Fibroblast of lung (primary cell): ENCODE data around the gene CACNB2. TPM values are rescaled to one million over a fixed set of nuclear protein-coding genes. Genes with fewer than 3 reads are reported as not detected.

Source experiments
- DNase-seq, 2 donors: peaks; one replicate each; pipeline versions ENCODE4 v3.0.0 to v3.0.0-alpha.2; 2010; ENCODE audit warnings: low read depth in 2 of 2
- H2AFZ ChIP-seq: 2 replicates; pipeline ENCODE4 v1.5.1; 2012; ENCODE audit warnings: low read length, control low read depth, inconsistent platforms
- H3K27ac ChIP-seq: 2 replicates; pipeline ENCODE4 v1.5.1; 2011; ENCODE audit warnings: low read length, control low read depth; ENCODE audit not compliant: insufficient read depth
- H3K27me3 ChIP-seq: 2 replicates; pipeline ENCODE4 v1.5.1; 2011; ENCODE audit warnings: mild to moderate bottlenecking, low read length; ENCODE audit not compliant: control insufficient read depth, insufficient read depth
- H3K36me3 ChIP-seq: 2 replicates; pipeline ENCODE4 v1.5.1; 2011; ENCODE audit warnings: low read length; ENCODE audit not compliant: control insufficient read depth, insufficient read depth
- H3K4me1 ChIP-seq: 2 replicates; pipeline ENCODE4 v1.5.1; 2011; ENCODE audit warnings: low read length; ENCODE audit not compliant: control insufficient read depth, insufficient read depth; ENCODE audit errors: extremely low read depth
- H3K4me2 ChIP-seq: 2 replicates; pipeline ENCODE4 v1.5.1; 2011; ENCODE audit warnings: low read length, control low read depth; ENCODE audit not compliant: insufficient read depth; ENCODE audit errors: extremely low read depth
- H3K4me3 ChIP-seq, 4 experiments: fragments of 200-600 bp in 1 of 4; sonication (generic) in 1 of 4; replicated peaks in 1 of 4; 2 replicates each; pipeline ENCODE4 v1.5.1; 2011 to 2016; ENCODE audit warnings: low read length in 4 of 4, low read depth in 3 of 4, mild to moderate bottlenecking in 3 of 4, control low read depth in 2 of 4, inconsistent platforms in 1 of 4, mixed read lengths in 1 of 4; ENCODE audit not compliant: insufficient read depth in 1 of 4; ENCODE audit errors: control extremely low read depth in 1 of 4
- H3K79me2 ChIP-seq: 2 replicates; pipeline ENCODE4 v1.5.1; 2012; ENCODE audit warnings: mild to moderate bottlenecking, low read length, inconsistent platforms; ENCODE audit not compliant: control insufficient read depth, insufficient read depth
- H3K9ac ChIP-seq: 2 replicates; pipeline ENCODE4 v1.5.1; 2011; ENCODE audit warnings: mild to moderate bottlenecking, low read length, control low read depth; ENCODE audit not compliant: insufficient read depth
- H3K9me3 ChIP-seq: 2 replicates; pipeline ENCODE4 v1.5.1; 2012; ENCODE audit warnings: low read depth, low read length; ENCODE audit not compliant: control insufficient read depth, insufficient read depth
- H4K20me1 ChIP-seq: 2 replicates; pipeline ENCODE4 v1.5.1; 2011; ENCODE audit warnings: low read length; ENCODE audit not compliant: control insufficient read depth, insufficient read depth; ENCODE audit errors: extremely low read depth
- CTCF ChIP-seq, 2 donors: IDR thresholded peaks in 1 of 2; conservative IDR thresholded peaks in 1 of 2; 1 replicate in 1 of 2; 2 replicates in 1 of 2; pipeline ENCODE4 v1.5.1; 2011 to 2012; ENCODE audit warnings: low read length in 2 of 2, control low read depth in 1 of 2, inconsistent platforms in 1 of 2, low read depth in 1 of 2, mild to moderate bottlenecking in 1 of 2
- EZH2 ChIP-seq: IDR thresholded peaks from 2 replicates; pipeline ENCODE4 v1.5.1; 2012; ENCODE audit warnings: low read length, control low read depth, mild to moderate bottlenecking; ENCODE audit errors: missing control alignments
- polyA plus RNA-seq, 2 donors: library from polyadenylated mRNA; depleted of rRNA in 1 of 2; stranded (reverse) in 1 of 2; unstranded in 1 of 2; fragments of >200 nt; gene quantifications; 2 replicates each; pipeline ENCODE4 v1.2.1, GENCODE V29; 2011 to 2012; ENCODE audit warnings: missing spikeins in 1 of 2
- total RNA-seq: library from RNA; depleted of rRNA; stranded (reverse); fragments of >200 nt; gene quantifications from 2 replicates; pipeline ENCODE4 v1.2.1, GENCODE V29; 2014

The CACNB2 gene
- total and polyA plus RNA-seq, 2 donors (not counting 1 experiment from before 2014, with no cell fraction given), result 0.66 to 0.70 TPM

- H3K27me3 ChIP-seq, result no peaks in the 10 kb centered on the region
- TF ChIP-seq EZH2 (no peak), CTCF (conservative IDR thresholded peaks at IDR 0.05 in 1 of 2, IDR thresholded peaks at IDR 0.05 in 1 of 2; ENCODE audit: low read depth in 1 of 2, low read length in 2 of 2) (no peak)
- no peak overlapping the region for H2AFZ ChIP-seq
- H4K20me1 ChIP-seq, result no peaks in the 10 kb centered on the region
- no peak overlapping the region for H3K27ac ChIP-seq
- H3K9ac ChIP-seq, result no peak overlapping the region
- H3K36me3 ChIP-seq, result no peaks in the 10 kb centered on the region
- H3K4me2 ChIP-seq, result no peak overlapping the region
- DNase-seq, result no peak
- no peaks in the 10 kb centered on the region for H3K4me1 ChIP-seq
- no peaks in the 10 kb centered on the region for H3K9me3 ChIP-seq
- no peak overlapping the region for H3K4me3 ChIP-seq
- no peaks in the 10 kb centered on the region for H3K79me2 ChIP-seq
These were observed 17.5 kb upstream of the CACNB2 start for GRCh38 chr10:18122753-18123152.

GRCh38 chr10:18133046-18133445 is 7.2 kb upstream of the CACNB2 start:
- no peak overlapping the region for H3K4me3 ChIP-seq
- no peak overlapping the region for H3K4me2 ChIP-seq
- H2AFZ ChIP-seq, result no peak overlapping the region
- no peak overlapping the region for H3K27ac ChIP-seq
- H3K9me3 ChIP-seq, result no peaks in the 10 kb centered on the region
- no peak overlapping the region for H3K9ac ChIP-seq
- no peaks in the 10 kb centered on the region for H4K20me1 ChIP-seq
- H3K79me2 ChIP-seq, result no peaks in the 10 kb centered on the region
- no peaks in the 10 kb centered on the region for H3K4me1 ChIP-seq
- DNase-seq, result no peak
- H3K27me3 ChIP-seq, result no peaks in the 10 kb centered on the region
- no peaks in the 10 kb centered on the region for H3K36me3 ChIP-seq
- TF ChIP-seq EZH2 (no peak), CTCF (conservative IDR thresholded peaks at IDR 0.05 in 1 of 2, IDR thresholded peaks at IDR 0.05 in 1 of 2; ENCODE audit: low read depth in 1 of 2, low read length in 2 of 2) (no peak)

GRCh38 chr10:18134509-18134908 is 5.7 kb upstream of the CACNB2 start:
- Histone ChIP-seq H3K4me3 (no peak overlapping the region), H3K4me2 (no peak overlapping the region), H3K27me3 (no peaks in the 10 kb centered on the region), H3K27ac (no peak overlapping the region), H3K36me3 (no peaks in the 10 kb centered on the region), H3K9me3 (no peaks in the 10 kb centered on the region), H3K4me1 (no peaks in the 10 kb centered on the region), H4K20me1 (no peaks in the 10 kb centered on the region), H3K79me2 (no peaks in the 10 kb centered on the region), H2AFZ (no peak overlapping the region), H3K9ac (no peak overlapping the region)
- TF ChIP-seq CTCF (conservative IDR thresholded peaks at IDR 0.05 in 1 of 2, IDR thresholded peaks at IDR 0.05 in 1 of 2; ENCODE audit: low read depth in 1 of 2, low read length in 2 of 2) (no peak), EZH2 (no peak)
- DNase-seq, result no peak
